ENCODE results near the gene IFNA5.

IFNA5 gene

GRCh38 chr9:21268347-21268657 lies 36.8 kb downstream of the IFNA5 start:
- DNase-seq (ENCODE audit: low read depth in 2 of 2) = no peak
- H3K4me3 ChIP-seq (replicated peaks in 1 of 2; ENCODE audit: low read depth in 2 of 2, low read length in 2 of 2) = no peak overlapping the region
- no peak for TF ChIP-seq CTCF (IDR thresholded peaks at IDR 0.05; ENCODE audit: low read depth, low read length)

- no peak for DNase-seq (ENCODE audit: low read depth in 2 of 2)
- H3K4me3 ChIP-seq (replicated peaks in 1 of 2; ENCODE audit: low read depth in 2 of 2, low read length in 2 of 2) = no peak overlapping the region
- no peak for TF ChIP-seq CTCF (IDR thresholded peaks at IDR 0.05; ENCODE audit: low read depth, low read length)
Measured at GRCh38 chr9:21267485-21268346, 37.4 kb downstream of the IFNA5 start.

DNA sequence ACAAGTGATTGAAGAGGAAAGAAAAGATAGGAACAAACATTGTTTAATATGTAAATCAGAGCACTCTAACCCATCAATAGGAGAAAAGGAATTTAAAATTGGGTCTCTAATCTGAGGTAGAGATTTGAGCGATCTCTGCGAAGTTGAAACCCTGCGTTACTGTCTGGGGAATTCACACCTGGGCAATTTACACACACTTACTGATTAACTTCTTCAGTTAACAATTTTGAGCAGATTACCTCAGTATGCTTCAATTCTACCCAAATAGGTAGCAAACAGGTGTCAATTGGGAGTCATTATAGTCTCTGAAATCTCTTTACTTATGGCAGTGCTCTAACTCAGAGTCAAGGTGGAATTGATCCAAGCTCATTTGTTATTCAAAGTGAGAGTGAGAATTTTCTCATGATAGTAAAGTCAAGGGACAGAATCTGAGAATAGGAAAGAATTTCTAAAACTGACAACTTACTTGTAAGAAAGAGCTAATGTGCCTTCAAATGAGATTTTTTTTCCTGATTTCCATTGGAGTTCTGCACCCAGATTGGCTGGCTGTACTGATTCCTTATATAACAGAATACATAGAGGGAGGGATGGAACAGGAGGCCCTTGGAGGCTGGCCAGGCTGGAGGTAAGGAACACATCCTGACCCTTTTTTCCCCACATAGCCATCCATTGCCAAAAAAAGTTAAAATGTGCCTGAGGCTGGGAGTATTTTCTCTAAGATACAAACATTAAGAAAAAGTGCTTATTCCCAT lies 38.2 kb downstream of the IFNA5 start:
- H3K4me3 ChIP-seq (replicated peaks in 1 of 2; ENCODE audit: low read depth in 2 of 2, low read length in 2 of 2) = no peak overlapping the region
- DNase-seq (ENCODE audit: low read depth in 2 of 2) = no peak
- no peak for TF ChIP-seq CTCF (IDR thresholded peaks at IDR 0.05; ENCODE audit: low read depth, low read length)

DNA sequence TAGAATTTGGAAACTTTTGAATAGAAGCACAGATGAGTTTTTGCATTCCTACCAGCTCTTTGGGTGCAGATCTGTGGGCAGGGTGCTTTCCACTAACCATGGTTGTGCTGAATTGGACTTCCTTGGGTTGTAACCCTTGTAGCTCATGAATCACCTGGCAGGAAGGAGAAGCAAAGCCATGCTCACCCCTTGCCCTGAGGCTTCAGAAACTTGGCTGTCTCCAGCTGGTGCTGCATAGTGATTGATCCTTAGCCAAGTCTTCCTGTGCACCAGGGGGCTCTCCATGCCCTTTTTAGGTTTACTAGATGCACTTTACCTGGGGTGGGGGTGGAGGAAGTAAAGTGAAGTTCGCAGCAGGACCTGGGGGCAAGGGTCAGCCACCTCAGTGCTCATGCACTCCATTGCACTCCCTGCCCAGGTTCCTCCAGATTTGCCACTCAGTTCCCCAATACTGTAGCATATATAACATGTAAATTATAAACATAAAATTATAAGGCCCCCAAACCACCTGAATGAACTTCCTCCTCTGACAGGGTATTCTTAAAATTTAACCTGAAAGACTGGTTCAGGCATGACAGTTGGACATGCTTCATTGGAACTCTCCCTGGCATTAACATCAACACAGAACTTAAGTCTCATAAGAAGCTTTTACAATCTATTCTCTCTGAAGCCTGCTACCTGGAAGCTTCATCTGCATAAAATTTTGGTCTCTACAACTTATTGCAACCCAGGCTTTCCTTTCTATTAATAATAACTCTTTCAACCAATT lies 39.5 kb downstream of the IFNA5 start:
- H3K4me3 ChIP-seq (replicated peaks in 1 of 2; ENCODE audit: low read depth in 2 of 2, low read length in 2 of 2) = no peak overlapping the region
- no peak for DNase-seq (ENCODE audit: low read depth in 2 of 2)
- no peak for TF ChIP-seq CTCF (IDR thresholded peaks at IDR 0.05; ENCODE audit: low read depth, low read length)

DNA sequence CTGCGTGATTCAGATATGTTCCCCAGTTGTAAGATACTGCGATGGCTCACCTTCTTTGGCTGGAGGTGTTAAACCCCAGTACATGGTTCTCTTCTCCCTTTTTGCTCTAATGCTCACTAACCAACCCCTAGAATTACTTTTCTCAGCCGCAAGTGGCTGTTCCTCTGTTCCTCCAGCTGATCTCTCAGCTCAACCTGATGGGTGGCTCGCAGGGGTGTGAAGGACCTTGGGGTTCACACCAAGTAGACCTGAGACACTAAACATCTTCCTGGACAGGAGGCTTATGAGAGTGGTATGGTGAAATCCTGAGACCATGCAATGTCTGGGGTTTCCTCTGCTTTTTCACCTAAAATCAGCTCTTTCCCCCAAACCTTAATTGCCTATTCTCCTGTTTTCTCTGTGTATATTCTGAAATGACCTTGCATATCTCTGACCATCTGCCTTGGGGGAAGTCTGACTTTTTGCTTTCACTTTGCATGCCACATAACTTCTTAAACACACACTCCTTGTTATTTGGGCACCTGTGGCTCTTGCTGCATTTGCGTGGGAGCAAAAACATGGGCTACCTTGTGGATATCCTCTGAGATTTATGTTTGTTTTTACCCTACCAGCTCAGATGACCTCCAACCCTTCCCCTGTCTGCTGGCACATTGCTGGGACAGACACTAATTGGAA lies 49.4 kb downstream of the IFNA5 start:
- no peak overlapping the region for H3K4me3 ChIP-seq (replicated peaks in 1 of 2; ENCODE audit: low read depth in 2 of 2, low read length in 2 of 2)
- TF ChIP-seq CTCF (IDR thresholded peaks at IDR 0.05; ENCODE audit: low read depth, low read length) = no peak
- DNase-seq (ENCODE audit: low read depth in 2 of 2) = no peak

All from cardiac fibroblast (primary cell).